ENCODE data around the gene TEDDM1.

TEDDM1 gene

GRCh38 chr1:182406012-182406411 lies 5.5 kb upstream of the TEDDM1 start:
- DNase-seq: no peak

DNA sequence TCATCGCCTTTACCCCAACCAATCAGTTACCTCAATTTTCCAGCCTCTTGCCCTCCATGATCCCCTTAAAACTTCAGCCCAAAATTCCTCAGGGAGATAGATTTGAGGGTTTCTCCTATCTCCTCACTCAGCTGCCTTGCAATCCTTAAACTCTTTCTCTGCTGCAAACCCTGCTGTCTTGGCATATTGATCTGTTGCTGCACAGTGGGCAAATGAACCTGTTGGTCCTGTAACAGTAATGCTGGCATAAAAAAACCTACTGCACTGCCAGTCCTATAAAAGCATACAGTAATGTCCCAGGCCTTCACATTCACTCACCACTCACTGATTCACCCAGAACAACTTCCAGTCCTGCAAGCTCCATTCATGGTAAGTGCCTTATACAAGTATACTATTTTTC lies 5.1 kb upstream of the TEDDM1 start:
- no peak for DNase-seq

DNA sequence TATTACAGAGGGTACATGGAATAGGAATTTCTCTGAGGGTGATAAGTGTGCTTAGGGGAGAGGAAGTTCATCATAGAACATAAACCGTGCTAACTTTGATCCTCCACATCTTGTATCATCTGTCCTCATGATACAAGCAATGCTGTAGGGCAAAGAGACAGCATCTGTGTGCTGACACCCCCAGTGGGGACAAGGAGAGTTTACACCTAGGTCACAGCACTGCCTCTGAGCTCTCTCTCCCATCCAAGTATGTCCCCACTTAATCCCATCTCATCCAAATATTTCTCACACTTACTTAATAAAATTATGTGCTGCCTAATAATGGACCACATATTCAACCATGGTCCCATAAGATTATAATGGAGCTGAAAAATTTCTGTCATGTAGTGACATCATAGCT lies 4.3 kb upstream of the TEDDM1 start:
- DNase-seq: no peak

DNA sequence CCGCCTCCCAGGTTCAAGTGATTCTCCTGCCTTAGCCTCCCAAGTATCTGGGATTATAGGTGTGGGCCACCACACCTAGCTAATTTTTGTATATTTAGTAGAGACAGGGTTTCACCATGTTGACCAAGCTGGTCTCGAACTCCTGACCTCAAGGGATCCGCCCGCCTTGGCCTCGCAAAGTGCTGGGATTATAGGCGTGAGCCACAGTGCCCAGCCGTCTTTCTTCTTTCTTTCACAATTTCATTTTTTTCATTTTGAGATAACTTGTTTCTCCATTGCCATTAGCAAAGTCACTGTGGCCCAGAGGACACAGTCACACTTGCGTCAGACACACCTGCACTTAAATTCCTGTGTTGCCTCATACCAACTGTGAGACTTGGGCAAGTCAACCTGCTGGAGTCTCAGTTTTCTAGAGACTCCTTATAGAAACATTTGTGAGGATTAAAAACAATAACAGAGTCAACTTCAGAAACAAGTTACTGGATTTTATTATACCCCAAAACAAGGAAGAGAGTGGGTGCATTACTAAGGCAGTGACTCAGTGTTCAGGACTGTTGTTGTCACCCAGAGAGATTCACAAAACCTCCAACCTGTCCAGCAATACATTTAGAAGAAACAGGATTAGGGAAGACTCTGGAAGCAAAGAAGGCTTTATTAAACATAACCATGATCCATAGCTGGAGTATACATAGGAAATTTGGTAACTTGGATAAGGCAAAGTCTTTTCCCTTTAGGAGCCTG lies 2.6 kb downstream of the TEDDM1 start:
- no peak for DNase-seq

DNA sequence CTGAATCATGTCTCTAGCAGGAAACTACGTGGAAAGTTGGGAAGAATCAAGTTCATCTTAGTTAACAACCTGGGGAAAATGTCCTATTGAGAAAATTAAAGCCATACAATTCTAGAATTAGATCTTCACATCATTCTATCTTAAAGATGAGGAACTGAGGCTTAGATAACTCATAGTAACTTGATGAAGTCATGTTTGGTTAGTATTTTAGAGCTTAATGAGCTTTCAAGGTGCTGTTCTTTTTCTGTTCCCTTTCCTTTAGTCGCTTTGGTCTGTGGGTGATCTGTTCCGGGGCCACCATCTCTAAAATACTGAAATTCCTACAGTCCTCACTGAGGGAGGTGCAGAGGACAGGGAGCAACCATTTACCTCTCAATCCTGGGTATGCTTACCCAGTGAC lies 4.6 kb downstream of the TEDDM1 start:
- DNase-seq: no peak

DNA sequence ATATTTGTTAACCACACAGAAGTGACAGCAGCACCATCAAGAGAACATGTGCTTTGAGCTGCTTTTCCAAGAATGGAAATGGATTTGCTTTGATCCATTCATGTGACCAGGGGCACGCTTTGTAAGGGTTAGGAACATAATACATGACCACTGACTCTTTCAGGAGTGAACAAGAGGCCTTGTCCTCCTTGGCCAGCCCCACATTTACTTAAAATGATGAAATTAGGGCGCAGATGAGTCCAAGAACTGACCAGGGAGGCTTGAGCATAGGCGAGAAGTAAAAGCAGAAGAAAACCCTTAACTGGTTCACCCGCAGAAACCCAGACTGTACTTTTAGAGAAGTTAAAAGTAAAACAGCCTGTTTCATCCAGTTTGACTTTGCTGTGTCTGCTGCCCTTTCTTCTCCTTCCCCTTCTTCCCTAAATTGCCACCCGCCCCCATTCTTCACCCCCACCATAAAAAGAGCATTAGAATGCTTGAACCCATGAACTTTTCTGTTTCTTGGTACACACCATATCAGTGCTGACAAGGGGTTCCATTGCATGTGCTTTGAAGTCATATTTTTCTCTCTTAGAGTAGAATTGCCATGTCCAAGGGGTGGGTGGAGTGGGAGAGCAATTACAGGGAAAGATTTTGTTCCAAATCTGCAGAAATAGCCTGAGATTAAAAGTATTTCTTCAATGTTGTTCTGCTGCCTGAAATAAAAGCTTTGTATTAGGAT lies 6.3 kb downstream of the TEDDM1 start:
- no peak for DNase-seq

DNA sequence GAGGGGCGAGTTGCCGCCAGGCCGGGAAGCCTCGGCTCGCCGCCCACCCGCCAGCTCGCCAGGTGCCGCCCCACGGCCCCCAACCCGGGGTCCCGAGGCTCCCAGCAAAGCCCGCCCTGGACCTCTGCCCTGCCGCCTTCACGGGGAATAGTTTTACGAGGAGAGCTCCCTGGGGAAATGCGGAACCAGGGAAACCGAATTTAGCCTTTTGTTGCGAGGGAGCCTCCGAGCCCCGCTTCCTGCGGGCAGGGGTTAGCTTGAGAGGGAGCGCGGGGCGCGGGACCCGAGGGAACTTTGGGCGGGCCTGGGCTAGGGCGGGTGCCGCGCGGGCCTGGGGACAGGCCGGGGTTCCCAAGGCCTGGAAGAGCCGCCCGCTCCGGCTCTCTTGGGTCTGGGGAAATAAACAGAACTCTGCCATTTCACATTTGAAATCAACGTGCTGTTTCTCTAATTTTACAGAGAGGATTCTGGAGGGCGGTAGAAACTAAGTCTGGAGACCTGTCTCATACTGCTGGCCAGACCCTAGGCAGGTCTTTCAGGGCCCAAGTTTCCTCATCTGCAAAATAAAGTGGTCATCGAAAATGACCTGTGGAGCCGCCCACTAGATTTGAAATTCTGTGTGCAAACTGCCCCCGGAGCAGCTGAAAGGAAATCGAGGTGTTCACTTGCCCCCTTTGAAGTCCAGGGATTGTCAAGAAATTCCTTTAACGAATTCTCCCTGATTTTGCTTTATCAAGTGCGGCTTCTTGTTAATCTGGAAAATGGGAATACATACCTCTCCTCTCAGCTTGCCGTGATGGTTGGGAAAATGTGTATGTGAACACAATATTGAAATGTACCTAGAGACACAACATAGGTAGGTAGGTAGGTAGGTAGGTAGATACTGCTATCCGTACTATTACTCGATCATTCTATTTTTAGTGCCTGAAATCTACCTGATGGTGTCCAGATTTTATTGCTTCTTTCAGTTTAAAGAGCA lies 8.1 kb downstream of the TEDDM1 start:
- DNase-seq: peak; percentile 55

GRCh38 chr1:182391362-182392049 lies 9.0 kb downstream of the TEDDM1 start, which contains the start of gene GLUL:
GLUL (minus strand) TSS chr1:182391790; CDS start chr1:182388737, 3,053 bp downstream.
- peak; percentile 95 for DNase-seq

- DNase-seq: no peak
Measured at GRCh38 chr1:182391028-182391361, 9.5 kb downstream of the TEDDM1 start.

GRCh38 chr1:182389619-182390047 lies 10.8 kb downstream of the TEDDM1 start:
- no peak for DNase-seq

- no peak for DNase-seq
Measured at GRCh38 chr1:182388392-182389134, 11.9 kb downstream of the TEDDM1 start.

DNA sequence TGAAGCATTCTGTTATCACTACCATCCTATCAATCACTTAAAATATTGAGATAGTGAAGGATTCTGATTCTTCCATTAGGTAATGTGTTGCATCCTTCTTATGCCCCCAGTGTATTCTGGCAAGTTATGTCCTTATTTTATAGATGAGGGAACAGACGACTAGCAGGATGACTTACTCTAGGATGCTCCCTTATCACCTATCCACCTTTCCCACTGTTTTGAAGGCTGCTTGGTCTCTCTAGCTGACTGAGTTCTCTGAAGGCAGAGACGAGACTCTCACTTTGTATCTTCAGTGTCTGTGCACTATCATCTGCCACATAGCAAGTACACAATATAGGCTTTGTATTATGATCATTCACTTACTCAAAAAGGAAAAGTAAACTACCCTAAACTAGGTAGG lies 12.9 kb downstream of the TEDDM1 start:
- no peak for DNase-seq

- DNase-seq: no peak
Measured at GRCh38 chr1:182386980-182387379, 13.5 kb downstream of the TEDDM1 start.

GRCh38 chr1:182385885-182386853 lies 14.3 kb downstream of the TEDDM1 start:
- DNase-seq: no peak

DNA sequence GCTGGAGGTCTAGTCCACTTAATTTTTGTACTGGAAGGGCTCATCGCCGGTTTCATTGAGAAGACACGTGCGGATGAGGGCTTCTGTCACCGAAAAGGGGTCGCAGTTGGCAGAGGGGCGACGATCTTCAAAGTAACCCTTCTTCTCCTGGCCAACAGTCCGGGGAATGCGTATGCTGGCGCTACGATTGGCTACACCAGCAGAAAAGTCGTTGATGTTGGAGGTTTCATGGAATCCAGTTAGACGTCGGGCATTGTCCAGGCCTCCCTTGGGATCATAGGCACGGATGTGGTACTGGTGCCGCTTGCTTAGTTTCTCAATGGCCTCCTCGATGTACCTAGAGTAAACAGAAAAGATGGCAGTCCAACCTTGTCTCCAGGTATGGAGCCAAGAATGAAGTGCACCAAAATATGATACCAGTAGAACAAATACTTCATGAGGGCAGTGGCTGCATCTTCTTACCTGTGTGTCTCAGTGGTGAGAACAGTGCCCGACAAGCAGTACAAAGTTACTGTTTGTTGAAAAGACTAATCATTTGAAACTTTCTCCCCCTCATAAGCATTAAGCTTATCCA lies 16.0 kb downstream of the TEDDM1 start:
- DNase-seq: no peak

- DNase-seq: no peak
Measured at GRCh38 chr1:182383934-182384333, 16.5 kb downstream of the TEDDM1 start.

GRCh38 chr1:182383037-182383661 lies 17.3 kb downstream of the TEDDM1 start:
- no peak for DNase-seq

DNA sequence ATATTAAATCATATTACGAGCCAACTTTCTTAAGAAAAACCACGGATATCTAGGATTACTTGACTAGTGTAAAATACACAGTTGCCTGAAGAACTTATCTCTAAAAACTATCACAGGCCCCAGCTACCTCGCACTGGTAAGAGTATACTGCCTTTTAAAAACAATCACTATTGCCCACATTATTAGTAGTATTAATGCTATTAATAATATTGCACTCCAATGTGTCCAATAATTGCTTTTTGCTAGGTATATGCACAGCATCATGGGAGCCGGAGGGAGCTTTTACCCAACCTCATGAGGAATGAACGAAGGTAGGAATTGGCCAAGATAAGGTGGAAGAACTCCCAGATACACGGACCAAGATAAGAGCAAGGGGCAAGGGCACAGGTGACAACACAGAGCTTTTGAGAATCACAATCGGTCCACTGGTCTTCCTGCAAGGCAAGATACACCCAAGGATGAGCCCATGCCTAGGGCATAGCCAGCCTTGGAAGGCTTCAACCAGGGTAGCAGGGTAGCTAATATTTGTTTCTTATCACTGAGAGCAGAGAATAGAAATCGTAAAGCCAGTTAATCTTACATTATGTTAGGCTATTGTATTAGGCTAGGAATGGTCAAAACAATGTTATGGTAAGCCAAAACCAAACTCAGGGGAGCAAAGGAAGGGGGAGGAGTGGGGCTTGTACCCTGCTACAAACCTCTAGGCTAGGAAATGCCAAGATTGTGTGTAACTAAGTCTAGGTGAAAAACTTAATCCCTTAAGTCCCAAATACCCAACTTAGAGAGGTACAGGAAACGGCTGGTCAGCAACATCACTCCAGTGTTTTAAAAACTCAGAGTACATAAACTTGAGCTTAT lies 18.3 kb downstream of the TEDDM1 start:
- DNase-seq: no peak

GRCh38 chr1:182380199-182380598 lies 20.3 kb downstream of the TEDDM1 start:
- DNase-seq: no peak
